OCI-LY7 (cell line): Measurements from ENCODE around the gene MFRP. TPM values are rescaled to one million over a fixed set of nuclear protein-coding genes. Genes with fewer than 3 reads are reported as not detected.

Source experiments
- BruUV-seq: library from RNA; stranded (reverse); fragments of 400-500 nt; replicated peaks from 2 replicates; lab custom pipeline; 2021; lab: Mats Ljungman, UMichigan
- CTCF ChIA-PET: fragments of 300-600 bp; sonication (Branson Sonifier 250); formaldehyde crosslinking; loops from one replicate; lab custom pipeline; 2022; ENCODE audit warnings: antibody characterized with exemption; ENCODE audit not compliant: unreplicated experiment; lab: Charles Lee
- POLR2A ChIA-PET: fragments of 300-600 bp; sonication (Branson Sonifier 250); formaldehyde crosslinking; loops from one replicate; lab custom pipeline; 2022; ENCODE audit warnings: antibody characterized with exemption; lab: Charles Lee
- DNase-seq: peaks from one replicate; pipeline ENCODE4 v3.0.0-alpha.2; 2015; ENCODE audit warnings: low spot score
- H2AFZ ChIP-seq: fragments of 200-600 bp; sonication (generic), shearing (Covaris generic); 2 replicates; pipeline ENCODE4 v1.6.1; 2014; ENCODE audit warnings: mild to moderate bottlenecking, antibody characterized with exemption, low read length, moderate library complexity
- H3K27ac ChIP-seq: fragments of 200-600 bp; sonication (generic); 2 replicates; pipeline ENCODE4 v1.5.1; 2014; ENCODE audit warnings: mixed run types, low read depth, mild to moderate bottlenecking, moderate library complexity, low read length, inconsistent platforms; ENCODE audit not compliant: poor library complexity, severe bottlenecking
- H3K36me3 ChIP-seq: fragments of 200-600 bp; sonication (generic); 2 replicates; pipeline ENCODE4 v1.6.1; 2014; ENCODE audit warnings: mild to moderate bottlenecking, antibody characterized with exemption, low read length, moderate library complexity, mixed read lengths; ENCODE audit not compliant: insufficient read depth
- H3K4me1 ChIP-seq: fragments of 200-600 bp; sonication (generic); 2 replicates; pipeline ENCODE4 v1.5.1; 2014; ENCODE audit warnings: mild to moderate bottlenecking, low read length; ENCODE audit not compliant: insufficient read depth, poor library complexity, severe bottlenecking
- H3K4me2 ChIP-seq: fragments of 200-600 bp; sonication (generic); 2 replicates; pipeline ENCODE4 v1.6.1; 2014; ENCODE audit warnings: mild to moderate bottlenecking, low read length
- H3K4me3 ChIP-seq: fragments of 200-600 bp; sonication (generic); 2 replicates; pipeline ENCODE4 v1.5.1; 2014; ENCODE audit warnings: mild to moderate bottlenecking, low read depth, low read length; ENCODE audit not compliant: poor library complexity, severe bottlenecking
- H3K79me2 ChIP-seq: fragments of 200-600 bp; sonication (generic); 2 replicates; pipeline ENCODE4 v1.6.1; 2016; ENCODE audit warnings: low read depth, mild to moderate bottlenecking, low read length, moderate library complexity, mixed read lengths; ENCODE audit not compliant: insufficient read depth
- H3K9me2 ChIP-seq: fragments of 200-600 bp; sonication (generic); 2 replicates; pipeline ENCODE4 v1.6.1; 2016; ENCODE audit warnings: mild to moderate bottlenecking, low read length, mixed read lengths; ENCODE audit not compliant: insufficient read depth
- H3K9me3 ChIP-seq: fragments of 200-600 bp; sonication (generic); 2 replicates; pipeline ENCODE4 v1.6.1; 2014; ENCODE audit warnings: mild to moderate bottlenecking, mixed run types, low read length, mixed read lengths
- H4K20me1 ChIP-seq: fragments of 200-600 bp; sonication (generic); 2 replicates; pipeline ENCODE4 v1.6.1; 2014; ENCODE audit warnings: mild to moderate bottlenecking, antibody characterized with exemption, low read length, moderate library complexity, mixed read lengths; ENCODE audit not compliant: insufficient read depth
- CTCF ChIP-seq: fragments of 200-600 bp; sonication (generic); conservative IDR thresholded peaks from 2 replicates; pipeline ENCODE4 v1.5.1; 2014; ENCODE audit warnings: mild to moderate bottlenecking, antibody characterized with exemption, low read length, moderate library complexity, mixed read lengths
- EZH2phosphoT487 ChIP-seq: fragments of 200-600 bp; sonication (generic); IDR thresholded peaks from 2 replicates; pipeline ENCODE4 v1.6.1; 2018; ENCODE audit warnings: low read depth, borderline replicate concordance, mild to moderate bottlenecking, mixed run types, antibody characterized with exemption, low read length, moderate library complexity, mixed read lengths
- intact Hi-C: fragments of 100-400 bp; cut with micrococcal nuclease; formaldehyde crosslinking; loops from one replicate; pipeline ENCODE4 v1.10.0; 2022; ENCODE audit not compliant: unreplicated experiment
- total RNA-seq, 2 experiments: library from RNA; depleted of rRNA in 1 of 2; stranded (reverse); fragments of >200 nt in 1 of 2; shearing (Covaris generic) in 1 of 2; gene quantifications; 2 replicates each; pipeline ENCODE4 v1.2.3, GENCODE V29; 2014 to 2022

Gene MFRP
- total RNA-seq, 2 experiments from 2014 or later, result not detected

DNA sequence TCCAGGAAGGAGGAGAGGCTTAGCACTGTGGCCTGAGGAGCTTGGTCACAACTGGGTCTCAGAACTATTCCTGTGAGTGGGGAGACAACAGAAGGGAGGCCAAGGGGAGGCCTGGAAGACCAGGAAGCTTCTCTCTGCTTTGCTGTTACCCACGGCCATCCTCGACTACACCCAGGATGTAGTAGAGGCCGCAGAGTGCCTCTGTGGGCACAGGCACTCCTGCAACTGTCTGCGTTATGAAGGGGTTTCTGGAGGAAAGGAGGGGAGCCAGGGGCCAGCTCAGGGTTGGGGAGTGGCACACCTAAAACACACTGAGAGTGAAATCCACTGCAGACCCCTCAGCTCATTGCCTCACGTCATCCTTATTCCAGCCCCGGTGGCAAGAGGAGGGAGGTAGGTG lies 3.8 kb upstream of the MFRP start:
- no peak for DNase-seq
- Histone ChIP-seq H2AFZ (no peak overlapping the region), H3K9me3 (no peaks in the 10 kb centered on the region), H3K9me2 (no peaks in the 10 kb centered on the region), H4K20me1 (no peaks in the 10 kb centered on the region), H3K79me2 (no peaks in the 10 kb centered on the region), H3K36me3 (peaks cover 11% of the 10 kb centered on the region; the same call in 1 of the 2 replicates), H3K4me2 (no peak overlapping the region), H3K4me1 (no peaks in the 10 kb centered on the region), H3K4me3 (no peak overlapping the region), H3K27ac (no peak overlapping the region)
- ChIA-PET POLR2A (interaction anchor here (0.7 kb wide), 1 partner anchor 31 kb away, joined by 4 read pairs; no protein-coding TSS in a partner anchor), CTCF (interaction anchor here (0.5 to 1.1 kb wide), 3 partner anchors 10 to 364 kb away, joined by 3 to 6 read pairs (median 3); partner anchors contain the start of gene C1QTNF5)
- BruUV-seq, result no TSS peak
- TF ChIP-seq EZH2phosphoT487, result no peak
- no peak for TF ChIP-seq CTCF
- intact Hi-C loops, result no loop called here

GRCh38 chr11:119347940-119348605 lies 1.6 kb upstream of the MFRP start:
- BruUV-seq, result no TSS peak
- intact Hi-C loops, result no loop called here
- DNase-seq, result no peak
- TF ChIP-seq CTCF, result no peak
- no peak for TF ChIP-seq EZH2phosphoT487
- ChIA-PET POLR2A (no interaction called here), CTCF (no interaction called here)
- no peaks in the 10 kb centered on the region for H3K36me3 ChIP-seq
- H3K4me1 ChIP-seq, result no peaks in the 10 kb centered on the region
- no peaks in the 10 kb centered on the region for H3K79me2 ChIP-seq
- no peaks in the 10 kb centered on the region for H4K20me1 ChIP-seq
- H3K9me2 ChIP-seq, result no peaks in the 10 kb centered on the region
- H3K27ac ChIP-seq, result no peak overlapping the region
- H2AFZ ChIP-seq, result no peak overlapping the region
- H3K4me3 ChIP-seq, result no peak overlapping the region
- no peaks in the 10 kb centered on the region for H3K9me3 ChIP-seq
- H3K4me2 ChIP-seq, result no peak overlapping the region

- intact Hi-C loops, result no loop called here
- ChIA-PET CTCF (no interaction called here), POLR2A (no interaction called here)
- no peaks in the 10 kb centered on the region for H3K9me3 ChIP-seq
- BruUV-seq, result no TSS peak
- H2AFZ ChIP-seq, result no peak overlapping the region
- DNase-seq, result no peak
- no peak overlapping the region for H3K4me3 ChIP-seq
- H4K20me1 ChIP-seq, result no peaks in the 10 kb centered on the region
- H3K36me3 ChIP-seq, result no peaks in the 10 kb centered on the region
- no peak for TF ChIP-seq CTCF
- no peaks in the 10 kb centered on the region for H3K4me1 ChIP-seq
- no peak overlapping the region for H3K27ac ChIP-seq
- H3K79me2 ChIP-seq, result no peaks in the 10 kb centered on the region
- no peak overlapping the region for H3K4me2 ChIP-seq
- H3K9me2 ChIP-seq, result no peaks in the 10 kb centered on the region
Measured at GRCh38 chr11:119347242-119347641, 737 bp upstream of the MFRP start.
